Stimulated activated naive B cell treated with anti-CD40 and anti-IgM and Interleukin-4, amounts not matched to agents 10 μg/mL and 1 μg/mL and 100 μg/mL, for 72 hours (primary cell): ENCODE data around the gene PRMT1.
"Not testable (repeated sequence)": the region's sequence is repeated elsewhere in the genome, so short reads cannot be mapped to it uniquely, and the experiment has no call there.

Experiments
- ATAC-seq, 2 donors: fragments of 150-1000 bp; cut with Tn5 transposase; replicated peaks; 2 replicates each; pipeline ENCODE4 v1.10.0; 2021; ENCODE audit warnings: moderate library complexity in 1 of 2
- DNase-seq: peaks from one replicate; pipeline ENCODE4 v3.0.0; 2021
- H3K27ac Mint-ChIP-seq: one replicate; pipeline ENCODE4 v1.8.0; 2022; ENCODE audit warnings: mild to moderate bottlenecking, mixed read lengths
- H3K27me3 Mint-ChIP-seq, 2 donors: one replicate each; pipeline ENCODE4 v1.8.0; 2022; ENCODE audit warnings: mixed read lengths in 2 of 2
- H3K36me3 Mint-ChIP-seq, 2 donors: one replicate each; pipeline ENCODE4 v1.8.0; 2022; ENCODE audit warnings: mixed read lengths in 2 of 2, mild to moderate bottlenecking in 1 of 2
- H3K4me1 Mint-ChIP-seq, 2 donors: one replicate each; pipeline ENCODE4 v1.8.0; 2022; ENCODE audit warnings: mixed read lengths in 2 of 2, mild to moderate bottlenecking in 1 of 2
- H3K4me3 Mint-ChIP-seq, 2 donors: one replicate each; pipeline ENCODE4 v1.8.0; 2022; ENCODE audit warnings: mild to moderate bottlenecking in 2 of 2, mixed read lengths in 2 of 2, moderate library complexity in 1 of 2
- H3K9me3 Mint-ChIP-seq, 2 donors: one replicate each; pipeline ENCODE4 v1.8.0; 2022; ENCODE audit warnings: mixed read lengths in 2 of 2, mild to moderate bottlenecking in 1 of 2

The PRMT1 gene

GRCh38 chr19:49677231-49677900 lies at the start of gene PRMT1:
Gene PRMT1 (plus strand): TSS chr19:49677271. CDS start chr19:49677281, 10 bp downstream.
- Mint-ChIP-seq H3K9me3 (no peaks in the 10 kb centered on the region), H3K4me1 (peaks cover 33 to 48% of the 10 kb centered on the region in 2 donors), H3K4me3 (peak within 1 kb of the TSS; percentile 87 to 90), H3K36me3 (peaks cover 19 to 33% of the 10 kb centered on the region in 2 donors), H3K27me3 (no peaks in the 10 kb centered on the region), H3K27ac (peak within 1 kb of the TSS; percentile 99)
- peak; percentile 13 to 22 for ATAC-seq
- DNase-seq: peak; percentile 61

- H3K9me3 Mint-ChIP-seq: no peaks in the 10 kb centered on the region
- peaks cover 17 to 35% of the 10 kb centered on the region in 2 donors for H3K36me3 Mint-ChIP-seq
- peaks cover 0 to 4% of the 10 kb centered on the region in 2 donors for H3K4me1 Mint-ChIP-seq
- no peak overlapping the region for H3K27ac Mint-ChIP-seq
- no peaks in the 10 kb centered on the region for H3K27me3 Mint-ChIP-seq
- no peak for DNase-seq
- ATAC-seq: no peak
- no peak overlapping the region for H3K4me3 Mint-ChIP-seq
Observed at GRCh38 chr19:49629659-49630058, 47.4 kb upstream of the PRMT1 start.

- Mint-ChIP-seq H3K27ac (peak overlapping the region; percentile 59), H3K27me3 (no peaks in the 10 kb centered on the region), H3K4me3 (no peak overlapping the region), H3K4me1 (peaks cover 0 to 7% of the 10 kb centered on the region in 2 donors), H3K9me3 (no peaks in the 10 kb centered on the region), H3K36me3 (peaks cover 11 to 26% of the 10 kb centered on the region in 2 donors)
- DNase-seq: no peak
- no peak for ATAC-seq
Observed at GRCh38 chr19:49631014-49631588, 46.0 kb upstream of the PRMT1 start.

- peaks cover 0 to 7% of the 10 kb centered on the region in 2 donors for H3K4me1 Mint-ChIP-seq
- H3K27ac Mint-ChIP-seq: peak overlapping the region; percentile 47
- peaks cover 11 to 21% of the 10 kb centered on the region in 2 donors for H3K36me3 Mint-ChIP-seq
- DNase-seq (no peak), ATAC-seq (no peak)
- no peaks in the 10 kb centered on the region for H3K9me3 Mint-ChIP-seq
- H3K27me3 Mint-ChIP-seq: no peaks in the 10 kb centered on the region
- no peak overlapping the region for H3K4me3 Mint-ChIP-seq
Observed at GRCh38 chr19:49631610-49632192, 45.4 kb upstream of the PRMT1 start.

- Mint-ChIP-seq H3K27me3 (no peaks in the 10 kb centered on the region), H3K27ac (peak overlapping the region; percentile 70), H3K4me1 (peaks cover under 1 to 7% of the 10 kb centered on the region in 2 donors), H3K9me3 (no peaks in the 10 kb centered on the region), H3K36me3 (peaks cover 5 to 12% of the 10 kb centered on the region in 2 donors), H3K4me3 (no peak overlapping the region)
- ATAC-seq (no peak), DNase-seq (no peak)
Observed at GRCh38 chr19:49632576-49632975, 44.5 kb upstream of the PRMT1 start.

- H3K9me3 Mint-ChIP-seq, H3K27ac Mint-ChIP-seq, H3K36me3 Mint-ChIP-seq, ATAC-seq, DNase-seq, H3K27me3 Mint-ChIP-seq, H3K4me3 Mint-ChIP-seq: not testable (repeated sequence)
- peaks cover 8 to 10% of the 10 kb centered on the region in 2 donors for H3K4me1 Mint-ChIP-seq
Observed at GRCh38 chr19:49633273-49633672, 43.8 kb upstream of the PRMT1 start.

GRCh38 chr19:49635530-49636232 lies 41.4 kb upstream of the PRMT1 start:
- Mint-ChIP-seq H3K4me1 (peaks cover 23 to 26% of the 10 kb centered on the region in 2 donors), H3K27me3 (no peaks in the 10 kb centered on the region), H3K4me3 (no peak overlapping the region), H3K27ac (peak overlapping the region; percentile 32), H3K9me3 (no peaks in the 10 kb centered on the region), H3K36me3 (peaks cover 0 to 2% of the 10 kb centered on the region in 2 donors)
- ATAC-seq: no peak
- DNase-seq: no peak

GRCh38 chr19:49636233-49636932 lies 40.7 kb upstream of the PRMT1 start:
- Mint-ChIP-seq H3K36me3 (peaks cover 0 to 5% of the 10 kb centered on the region in 2 donors), H3K27ac (peak overlapping the region; percentile 32), H3K4me1 (peaks cover 22 to 30% of the 10 kb centered on the region in 2 donors), H3K9me3 (no peaks in the 10 kb centered on the region), H3K27me3 (no peaks in the 10 kb centered on the region), H3K4me3 (no peak overlapping the region)
- ATAC-seq (no peak), DNase-seq (no peak)

- H3K27me3 Mint-ChIP-seq: no peaks in the 10 kb centered on the region
- H3K9me3 Mint-ChIP-seq: no peaks in the 10 kb centered on the region
- DNase-seq (no peak), ATAC-seq (no peak)
- H3K36me3 Mint-ChIP-seq: peaks cover 4 to 10% of the 10 kb centered on the region in 2 donors
- H3K4me3 Mint-ChIP-seq: peak overlapping the region; percentile 61 to 80
- peaks cover 28 to 37% of the 10 kb centered on the region in 2 donors for H3K4me1 Mint-ChIP-seq
- H3K27ac Mint-ChIP-seq: peak overlapping the region; percentile 87
Observed at GRCh38 chr19:49637821-49638738, 39.0 kb upstream of the PRMT1 start.

GRCh38 chr19:49639401-49640112 lies 37.5 kb upstream of the PRMT1 start:
- Mint-ChIP-seq H3K36me3 (peaks cover 9 to 20% of the 10 kb centered on the region in 2 donors), H3K4me1 (peaks cover 40 to 49% of the 10 kb centered on the region in 2 donors), H3K27me3 (no peaks in the 10 kb centered on the region), H3K27ac (peak overlapping the region; percentile 88), H3K4me3 (peak overlapping the region; percentile 95 to 98), H3K9me3 (no peaks in the 10 kb centered on the region)
- DNase-seq (no peak), ATAC-seq (no peak)

- Mint-ChIP-seq H3K27me3 (no peaks in the 10 kb centered on the region), H3K36me3 (peaks cover 13 to 24% of the 10 kb centered on the region in 2 donors), H3K4me1 (peaks cover 43 to 54% of the 10 kb centered on the region in 2 donors), H3K9me3 (no peaks in the 10 kb centered on the region), H3K4me3 (peak within 1 kb of the TSS; percentile 95 to 98), H3K27ac (peak within 1 kb of the TSS; percentile 99)
- DNase-seq: peak; percentile 99
- peak; percentile 72 to 73 for ATAC-seq
Observed at GRCh38 chr19:49640113-49640898, 36.8 kb upstream of the PRMT1 start, which contains the start of gene RRAS. Gene RRAS (minus strand): TSS chr19:49640143. CDS start chr19:49640098, 45 bp downstream.
